OCI-LY7 (cell line): ENCODE measurements around the gene UGT1A10.

ENCODE experiments used
- CTCF ChIP-seq: fragments of 200-600 bp; sonication (generic); conservative IDR thresholded peaks from 2 replicates; pipeline ENCODE4 v1.5.1; 2014; ENCODE audit warnings: mild to moderate bottlenecking, antibody characterized with exemption, low read length, moderate library complexity, mixed read lengths
- EZH2phosphoT487 ChIP-seq: fragments of 200-600 bp; sonication (generic); IDR thresholded peaks from 2 replicates; pipeline ENCODE4 v1.6.1; 2018; ENCODE audit warnings: low read depth, borderline replicate concordance, mild to moderate bottlenecking, mixed run types, antibody characterized with exemption, low read length, moderate library complexity, mixed read lengths

- TF ChIP-seq CTCF, result no peak
- no peak for TF ChIP-seq EZH2phosphoT487
Measured at GRCh38 chr2:233821709-233822100, 185.5 kb downstream of the UGT1A10 start.
